ENCODE data around the gene PARVG. TPM values are rescaled to one million over a fixed set of nuclear protein-coding genes. Genes with fewer than 3 reads are reported as not detected.

Gene PARVG
- total and polyA plus RNA-seq, 2 of the 8 experiments (the other 6 are each of a cell fraction or from before 2014, with no cell fraction given), result 0.37 to 1.5 TPM

DNA sequence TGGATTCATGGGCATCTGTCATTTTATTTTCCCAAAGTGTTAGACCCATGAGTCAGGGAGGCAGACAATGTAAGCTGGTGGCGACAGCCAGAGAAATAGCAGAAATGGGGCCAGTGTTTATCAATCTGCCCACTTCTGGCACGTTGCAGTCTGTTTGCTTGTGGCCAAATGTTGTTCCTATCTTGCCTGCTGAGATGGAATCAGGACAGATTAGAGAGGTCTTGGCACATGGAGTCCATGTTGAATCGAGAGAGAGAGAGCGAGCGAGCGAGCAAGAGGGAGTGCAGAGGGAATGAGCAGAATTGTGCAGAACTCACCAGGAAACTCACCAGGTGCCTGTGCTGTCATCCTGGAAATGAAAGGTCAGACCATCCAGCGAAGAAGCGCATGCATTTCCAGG, 21.9 kb upstream of the PARVG start:
- Histone ChIP-seq H3K9me3 (ENCODE audit: insufficient read depth in 2 of 2, low read depth in 1 of 2, low read length in 1 of 2) (no peaks in the 10 kb centered on the region), H4K91ac (replicated peaks; ENCODE audit: insufficient read length, low read length) (peak overlapping the region; percentile 58)
- no peak for FAIRE-seq
- TF ChIP-seq SAP30 (IDR thresholded peaks at IDR 0.05; ENCODE audit: insufficient read depth, insufficient replicate concordance, low read length), result no peak
- TF ChIP-seq KDM5A (IDR thresholded peaks at IDR 0.05; ENCODE audit: low read length), result no peak
- no peak for TF ChIP-seq YY1 (IDR thresholded peaks at IDR 0.05; ENCODE audit: low read depth, low read length)
- TF ChIP-seq HDAC2 (IDR thresholded peaks at IDR 0.05; ENCODE audit: borderline replicate concordance in 1 of 2, low read depth in 2 of 2, low read length in 2 of 2), result no peak
- TF ChIP-seq, protein P1, sequence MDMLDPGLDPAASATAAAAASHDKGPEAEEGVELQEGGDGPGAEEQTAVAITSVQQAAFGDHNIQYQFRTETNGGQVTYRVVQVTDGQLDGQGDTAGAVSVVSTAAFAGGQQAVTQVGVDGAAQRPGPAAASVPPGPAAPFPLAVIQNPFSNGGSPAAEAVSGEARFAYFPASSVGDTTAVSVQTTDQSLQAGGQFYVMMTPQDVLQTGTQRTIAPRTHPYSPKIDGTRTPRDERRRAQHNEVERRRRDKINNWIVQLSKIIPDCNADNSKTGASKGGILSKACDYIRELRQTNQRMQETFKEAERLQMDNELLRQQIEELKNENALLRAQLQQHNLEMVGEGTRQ (IDR thresholded peaks at IDR 0.05; ENCODE audit: low read length), result no peak
- TF ChIP-seq SP4 (IDR thresholded peaks at IDR 0.05; ENCODE audit: low read length), result no peak
- no peak for TF ChIP-seq HDAC6 (IDR thresholded peaks at IDR 0.05; ENCODE audit: low read depth, low read length)
- TF ChIP-seq TCF12 (IDR thresholded peaks at IDR 0.05; ENCODE audit: low read depth, low read length), result no peak
- no peak for TF ChIP-seq CHD1 (IDR thresholded peaks at IDR 0.05; ENCODE audit: low read depth, low read length)
- no peak for TF ChIP-seq TBP (IDR thresholded peaks at IDR 0.05; ENCODE audit: low read depth, low read length)

More for the DNA sequence above, 21.9 kb upstream of the PARVG start:
- DNase-seq (ENCODE audit: low read depth in 1 of 2, low spot score in 2 of 2), result no peak
- H4K8ac ChIP-seq (ENCODE audit: extremely low read depth, insufficient read depth, low read length), result no peak overlapping the region
- H2BK15ac ChIP-seq (ENCODE audit: low read length), result peak overlapping the region; percentile 12; the same call in 1 of the 2 replicates
- H3K27me3 ChIP-seq (replicated peaks in 1 of 4; ENCODE audit: control insufficient read depth in 3 of 4, extremely low read depth in 1 of 4, insufficient read depth in 3 of 4, low read length in 3 of 4), result no peaks in the 10 kb centered on the region
- no peak overlapping the region for H4K5ac ChIP-seq (ENCODE audit: insufficient read length, low read depth, low read length)
- peak overlapping the region; percentile 82 for H3K4ac ChIP-seq (replicated peaks; ENCODE audit: insufficient read length, low read depth, low read length)
- peak overlapping the region; percentile 27; the same call in 1 of the 2 replicates for H2BK5ac ChIP-seq (ENCODE audit: low read depth, low read length)
- peaks cover 4 to 21% (median 12%) of the 10 kb centered on the region in 4 experiments; a peak in 6 of 7 replicates for H3K4me1 ChIP-seq (replicated peaks in 1 of 4; ENCODE audit: control insufficient read depth in 3 of 4, insufficient read depth in 4 of 4, low read length in 3 of 4)
- peak overlapping the region; percentile 84; the same call in 1 of the 2 replicates for H2AK5ac ChIP-seq (ENCODE audit: low read depth, low read length)
- H4K20me1 ChIP-seq (replicated peaks in 1 of 2; ENCODE audit: control insufficient read depth in 1 of 2, insufficient read depth in 2 of 2, low read length in 2 of 2), result no peaks in the 10 kb centered on the region
- peak overlapping the region; percentile 5; the same call in 1 of the 2 replicates for H2BK12ac ChIP-seq (ENCODE audit: low read depth, low read length)
- no peak overlapping the region for H3K4me3 ChIP-seq (ENCODE audit: extremely low read depth in 1 of 4, insufficient read depth in 2 of 4, low read depth in 3 of 4, low read length in 4 of 4)
- peak overlapping the region; percentile 83 for H2BK20ac ChIP-seq (ENCODE audit: low read length)
- H2AFZ ChIP-seq (ENCODE audit: low read length), result no peak overlapping the region
- H3K18ac ChIP-seq (ENCODE audit: extremely low read depth, low read length), result 0 out of 2 replicates have a peak overlapping the region, but pooled peaks have one; percentile 17
- H3K14ac ChIP-seq (ENCODE audit: insufficient read length), result no peak overlapping the region
- ChIA-PET CTCF (ENCODE audit: partially characterized antibody) (interaction anchor here (1.2 kb wide), 1 partner anchor 10 kb away, joined by 6 read pairs; no protein-coding TSS in a partner anchor), POLR2A (ENCODE audit: partially characterized antibody) (interaction anchor here (1.3 to 2.4 kb wide), 3 partner anchors 11 to 172 kb away, joined by 3 to 21 read pairs (median 4); no protein-coding TSS in a partner anchor)
- no peaks in the 10 kb centered on the region; a peak in 1 of 8 replicates for H3K36me3 ChIP-seq (ENCODE audit: control insufficient read depth in 2 of 4, insufficient read depth in 4 of 4, low read length in 3 of 4)
- peaks cover 8% of the 10 kb centered on the region; the same call in 1 of the 2 replicates for H3K23me2 ChIP-seq (ENCODE audit: low read depth, low read length)
- no peak overlapping the region for H3K4me2 ChIP-seq (ENCODE audit: insufficient read depth in 1 of 2, low read depth in 2 of 2, low read length in 2 of 2)
- no peak overlapping the region for H3K23ac ChIP-seq (ENCODE audit: insufficient read length)
- no peaks in the 10 kb centered on the region for H3K79me2 ChIP-seq (ENCODE audit: control insufficient read depth in 1 of 2, insufficient read depth in 2 of 2, low read length in 2 of 2)
- no peak overlapping the region; a peak in 2 of 7 replicates for H3K9ac ChIP-seq (replicated peaks in 1 of 4; ENCODE audit: extremely low read depth in 1 of 4, low read depth in 3 of 4, low read length in 3 of 4)
- 90% methylated on average over 8 of the region's 8 CpGs; no CpG with 5 or more reads in 1 of the 2 experiments for WGBS, 2 experiments (ENCODE audit: extremely low coverage in 1 of 2, insufficient coverage in 1 of 2, insufficient read length in 1 of 2, insufficient replicate concordance in 2 of 2, low coverage in 1 of 2, low lambda C conversion rate in 2 of 2, missing lambda C conversion rate in 1 of 2)
- peak overlapping the region; percentile 68 for H2BK120ac ChIP-seq (replicated peaks; ENCODE audit: low read depth, low read length)
- no peak overlapping the region for H3K56ac ChIP-seq (replicated peaks; ENCODE audit: insufficient read length, low read depth, low read length)
- no peak overlapping the region for H3K27ac ChIP-seq (ENCODE audit: low read depth, low read length)
- no peaks in the 10 kb centered on the region; the same call in 1 of the 2 replicates for H3K79me1 ChIP-seq (ENCODE audit: low read depth, low read length)
